Upper lobe of left lung (tissue), 6 donors: ENCODE results near the gene ACOD1. TPM values are rescaled to one million over a fixed set of nuclear protein-coding genes. Genes with fewer than 3 reads are reported as not detected.

Experiments
- ATAC-seq, 2 donors: fragments of 200-7000 bp; cut with Tn5 transposase; one replicate each; pipeline ENCODE4 v1.9.1; 2022; ENCODE audit warnings: mild to moderate bottlenecking in 2 of 2, moderate library complexity in 2 of 2; ENCODE audit not compliant: low FRiP score in 2 of 2
- DNase-seq, 2 donors: peaks; one replicate each; pipeline ENCODE4 v3.0.0-alpha.2; 2019 to 2020
- H3K27ac ChIP-seq, 4 donors: fragments of 200-600 bp; sonication (generic); one replicate each; pipeline ENCODE4 v1.5.1; 2016 to 2019
- H3K27me3 ChIP-seq, 4 donors: fragments of 200-600 bp; sonication (generic); one replicate each; pipeline ENCODE4 v1.5.1; 2017 to 2019
- H3K36me3 ChIP-seq, 4 donors: fragments of 200-600 bp; sonication (generic); one replicate each; pipeline ENCODE4 v1.5.1; 2016 to 2019
- H3K4me1 ChIP-seq, 4 donors: fragments of 200-600 bp; sonication (generic); one replicate each; pipeline ENCODE4 v1.5.1; 2018 to 2019
- H3K4me3 ChIP-seq, 4 donors: fragments of 200-600 bp; sonication (generic); one replicate each; pipeline ENCODE4 v1.5.1; 2017 to 2019; ENCODE audit warnings: mild to moderate bottlenecking in 2 of 4, moderate library complexity in 1 of 4
- H3K9me3 ChIP-seq, 4 donors: fragments of 200-600 bp; sonication (generic); one replicate each; pipeline ENCODE4 v1.5.1; 2018 to 2019
- CTCF ChIP-seq, 6 experiments: fragments of 450-650 bp in 4 of 6; fragments of 200-600 bp in 2 of 6; sonication (generic) in 2 of 6; IDR thresholded peaks; one replicate each; pipeline ENCODE4 v1.5.1; 2016 to 2019; ENCODE audit warnings: antibody characterized with exemption in 6 of 6
- EP300 ChIP-seq, 4 donors: sonication (generic); formaldehyde crosslinking; IDR thresholded peaks; one replicate each; pipeline ENCODE4 v1.5.1; 2017; ENCODE audit warnings: antibody characterized with exemption in 4 of 4, control low read depth in 2 of 4
- POLR2A ChIP-seq, 4 donors: fragments of 450-650 bp; IDR thresholded peaks; one replicate each; pipeline ENCODE4 v1.5.1; 2016 to 2017; ENCODE audit warnings: antibody characterized with exemption in 4 of 4, mild to moderate bottlenecking in 2 of 4
- POLR2AphosphoS5 ChIP-seq, 2 donors: sonication (generic); formaldehyde crosslinking; IDR thresholded peaks; one replicate each; pipeline ENCODE4 v1.5.1; 2017; ENCODE audit warnings: antibody characterized with exemption in 2 of 2
- WGBS, 2 donors: methylation state at CpG; one replicate each; pipeline ENCODE4 v1.1.5; 2017 to 2018; 5-methylcytosine and 5-hydroxymethylcytosine counted together
- total RNA-seq, 6 donors: library from RNA; depleted of rRNA in 4 of 6; stranded (reverse); fragments of >200 nt in 4 of 6; gene quantifications; one replicate each; pipeline versions ENCODE4 v1.1.0 to v1.2.1, GENCODE V29; 2016 to 2021
- donor health status: DM: no; HTN: no; CAD: no; lungs with moderate emphysema.
- donor health status: DM: no; HTN: yes; CAD: no; lungs with severe emphysema.

The ACOD1 gene
- total RNA-seq, 6 donors from 2014 or later = not detected

- no peak for TF ChIP-seq CTCF (IDR thresholded peaks at IDR 0.05)
- no peak for TF ChIP-seq POLR2A (IDR thresholded peaks at IDR 0.05)
- no peak for TF ChIP-seq EP300 (IDR thresholded peaks at IDR 0.05)
- TF ChIP-seq POLR2AphosphoS5 (IDR thresholded peaks at IDR 0.05) = no peak
- no peak overlapping the region for H3K4me3 ChIP-seq
- H3K27me3 ChIP-seq = no peaks in the 10 kb centered on the region
- peaks cover 0 to 6% (median 0%) of the 10 kb centered on the region in 4 donors for H3K9me3 ChIP-seq
- DNase-seq = no peak
- H3K27ac ChIP-seq = no peak overlapping the region
- 80 to 88% methylated on average over 3 of the region's 3 CpGs for WGBS, 2 donors
- ATAC-seq = no peak
- no peaks in the 10 kb centered on the region for H3K36me3 ChIP-seq
- H3K4me1 ChIP-seq = no peaks in the 10 kb centered on the region
Observed at GRCh38 chr13:76928456-76928855, 19.9 kb upstream of the ACOD1 start.

GRCh38 chr13:76929320-76929719 is 19.0 kb upstream of the ACOD1 start:
- DNase-seq (no peak), ATAC-seq (no peak)
- Histone ChIP-seq H3K9me3 (peaks cover 0 to 6% (median 0%) of the 10 kb centered on the region in 4 donors), H3K4me1 (no peaks in the 10 kb centered on the region), H3K27ac (no peak overlapping the region), H3K27me3 (no peaks in the 10 kb centered on the region), H3K36me3 (no peaks in the 10 kb centered on the region), H3K4me3 (no peak overlapping the region)
- TF ChIP-seq POLR2AphosphoS5 (IDR thresholded peaks at IDR 0.05) (no peak), POLR2A (IDR thresholded peaks at IDR 0.05) (no peak), EP300 (IDR thresholded peaks at IDR 0.05) (no peak), CTCF (IDR thresholded peaks at IDR 0.05) (no peak)
- WGBS, 2 donors = 91% methylated on average over 8 of the region's 8 CpGs

- 79 to 87% methylated on average over 2 of the region's 2 CpGs for WGBS, 2 donors
Observed at GRCh38 chr13:76929851-76930374, 18.4 kb upstream of the ACOD1 start.

GRCh38 chr13:76932076-76932475 is 16.2 kb upstream of the ACOD1 start:
- H3K4me1 ChIP-seq = no peaks in the 10 kb centered on the region
- H3K4me3 ChIP-seq = no peak overlapping the region
- H3K27ac ChIP-seq = no peak overlapping the region
- TF ChIP-seq EP300 (IDR thresholded peaks at IDR 0.05) (no peak), POLR2A (IDR thresholded peaks at IDR 0.05) (no peak), POLR2AphosphoS5 (IDR thresholded peaks at IDR 0.05) (no peak), CTCF (IDR thresholded peaks at IDR 0.05) (no peak)
- H3K9me3 ChIP-seq = peaks cover 0 to 6% (median 0%) of the 10 kb centered on the region in 4 donors
- no peak for ATAC-seq
- H3K36me3 ChIP-seq = no peaks in the 10 kb centered on the region
- no peaks in the 10 kb centered on the region for H3K27me3 ChIP-seq
- 68 to 81% methylated on average over 4 of the region's 4 CpGs for WGBS, 2 donors
- no peak for DNase-seq

More at GRCh38 chr13:76929851-76930374, 18.4 kb upstream of the ACOD1 start:
- H3K36me3 ChIP-seq = no peaks in the 10 kb centered on the region
- TF ChIP-seq POLR2A (IDR thresholded peaks at IDR 0.05) (no peak), CTCF (IDR thresholded peaks at IDR 0.05) (no peak), POLR2AphosphoS5 (IDR thresholded peaks at IDR 0.05) (no peak), EP300 (IDR thresholded peaks at IDR 0.05) (no peak)
- H3K27me3 ChIP-seq = no peaks in the 10 kb centered on the region
- no peak for ATAC-seq
- H3K27ac ChIP-seq = no peak overlapping the region
- no peak overlapping the region for H3K4me3 ChIP-seq
- peaks cover 0 to 6% (median 0%) of the 10 kb centered on the region in 4 donors for H3K9me3 ChIP-seq
- DNase-seq = no peak
- no peaks in the 10 kb centered on the region for H3K4me1 ChIP-seq

GRCh38 chr13:76934671-76935070 is 13.6 kb upstream of the ACOD1 start:
- peaks cover 0 to 5% (median 0%) of the 10 kb centered on the region in 4 donors for H3K4me1 ChIP-seq
- no peaks in the 10 kb centered on the region for H3K36me3 ChIP-seq
- H3K9me3 ChIP-seq = peaks cover 0 to 6% (median 0%) of the 10 kb centered on the region in 4 donors
- no peak for ATAC-seq
- WGBS, 2 donors = 97 to 100% methylated on average over 1 of the region's 1 CpG
- no peak overlapping the region for H3K4me3 ChIP-seq
- TF ChIP-seq CTCF (IDR thresholded peaks at IDR 0.05) (no peak), EP300 (IDR thresholded peaks at IDR 0.05) (no peak), POLR2AphosphoS5 (IDR thresholded peaks at IDR 0.05) (no peak), POLR2A (IDR thresholded peaks at IDR 0.05) (no peak)
- H3K27ac ChIP-seq = no peak overlapping the region
- DNase-seq = no peak
- no peaks in the 10 kb centered on the region for H3K27me3 ChIP-seq
